ENCODE results near the gene FBXW8.

The FBXW8 gene

GRCh38 chr12:116955382-116956021, 44.8 kb downstream of the FBXW8 start:
- no peak for DNase-seq (ENCODE audit: low read depth)

- no peak for DNase-seq (ENCODE audit: low read depth)
Measured at GRCh38 chr12:116958402-116959197, 47.9 kb downstream of the FBXW8 start.

GRCh38 chr12:116959198-116959460, 48.4 kb downstream of the FBXW8 start:
- no peak for DNase-seq (ENCODE audit: low read depth)

GRCh38 chr12:116959845-116960514, 49.2 kb downstream of the FBXW8 start:
- peak; percentile 10 for DNase-seq (ENCODE audit: low read depth)

GRCh38 chr12:116962197-116962596, 51.4 kb downstream of the FBXW8 start:
- DNase-seq (ENCODE audit: low read depth): no peak

- DNase-seq (ENCODE audit: low read depth): no peak
Measured at GRCh38 chr12:116962783-116963356, 52.1 kb downstream of the FBXW8 start.

- DNase-seq (ENCODE audit: low read depth): no peak
Measured at GRCh38 chr12:116964054-116965050, 53.6 kb downstream of the FBXW8 start.

- no peak for DNase-seq (ENCODE audit: low read depth)
Measured at GRCh38 chr12:116968986-116969385, 58.2 kb downstream of the FBXW8 start.

GRCh38 chr12:116969615-116970585, 59.1 kb downstream of the FBXW8 start:
- DNase-seq (ENCODE audit: low read depth): no peak

- no peak for DNase-seq (ENCODE audit: low read depth)
Measured at GRCh38 chr12:116971222-116971621, 60.5 kb downstream of the FBXW8 start.

- no peak for DNase-seq (ENCODE audit: low read depth)
Measured at GRCh38 chr12:116975779-116976393, 65.1 kb downstream of the FBXW8 start.

- DNase-seq (ENCODE audit: low read depth): no peak
Measured at GRCh38 chr12:116977465-116978380, 67.0 kb downstream of the FBXW8 start.

GRCh38 chr12:116978791-116979508, 68.2 kb downstream of the FBXW8 start:
- DNase-seq (ENCODE audit: low read depth): no peak

- no peak for DNase-seq (ENCODE audit: low read depth)
Measured at GRCh38 chr12:116980083-116980482, 69.3 kb downstream of the FBXW8 start.

- DNase-seq (ENCODE audit: low read depth): no peak
Measured at GRCh38 chr12:116982791-116983411, 72.2 kb downstream of the FBXW8 start.

- no peak for DNase-seq (ENCODE audit: low read depth)
Measured at GRCh38 chr12:116984098-116984497, 73.3 kb downstream of the FBXW8 start.

- no peak for DNase-seq (ENCODE audit: low read depth)
Measured at GRCh38 chr12:116990329-116990728, 79.6 kb downstream of the FBXW8 start.
